Retina (tissue), 1 donor: ENCODE results near the gene SLC9B1.
"Not testable (repeated sequence)": the region's sequence is repeated elsewhere in the genome, so short reads cannot be mapped to it uniquely, and the experiment has no call there.

ENCODE experiments used
- DNase-seq: peaks from one replicate; pipeline ENCODE4 v3.0.0-alpha.2; 2016

SLC9B1 gene

GRCh38 chr4:103010804-103011203 lies 8.7 kb downstream of the SLC9B1 start:
- DNase-seq = no peak

- DNase-seq = peak; percentile 37
These were observed 10.4 kb downstream of the SLC9B1 start for GRCh38 chr4:103008875-103009729.

- DNase-seq = no peak
These were observed 17.0 kb downstream of the SLC9B1 start for GRCh38 chr4:103002551-103002950.

GRCh38 chr4:102994803-102995202 lies 24.7 kb downstream of the SLC9B1 start:
- DNase-seq = no peak

DNA sequence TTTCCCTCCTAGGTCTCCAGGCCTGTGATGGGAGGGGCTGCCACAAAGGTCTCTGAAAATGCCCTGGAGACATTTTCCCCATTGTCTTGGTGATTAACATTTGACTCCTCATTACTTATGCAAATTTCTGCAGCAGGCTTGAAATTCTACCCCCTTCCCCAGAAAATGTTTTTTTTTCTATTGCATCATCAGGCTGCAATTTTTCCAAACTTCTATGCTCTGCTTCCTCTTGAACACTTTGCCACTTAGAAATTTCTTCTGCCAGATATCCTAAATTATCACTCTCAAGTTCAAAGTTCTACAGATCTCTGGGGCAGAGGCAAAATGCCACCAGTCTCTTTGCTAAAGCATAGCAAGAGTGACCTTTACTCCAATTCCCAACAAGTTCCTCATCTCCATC lies 25.5 kb downstream of the SLC9B1 start:
- DNase-seq = not testable (repeated sequence)

- DNase-seq = no peak
These were observed 31.0 kb downstream of the SLC9B1 start for GRCh38 chr4:102988429-102989020.

DNA sequence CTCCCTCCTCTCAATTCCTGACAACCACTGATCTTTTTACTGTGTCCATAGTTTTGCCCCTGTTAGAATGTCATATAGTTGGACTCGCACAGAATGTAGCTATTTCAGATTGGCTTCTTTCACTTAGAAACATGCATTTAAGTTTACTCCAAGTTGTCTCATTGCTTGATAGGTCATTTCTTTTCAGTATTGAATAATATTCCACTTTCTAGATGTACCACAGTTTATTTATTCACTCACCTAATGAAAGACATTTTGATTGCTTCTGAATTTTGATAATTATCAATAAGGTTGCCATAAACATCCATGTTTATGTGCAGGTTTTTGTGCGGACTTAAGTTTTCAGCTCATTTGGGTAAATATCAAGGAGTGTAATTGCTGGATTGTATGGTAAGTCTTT lies 38.5 kb downstream of the SLC9B1 start:
- no peak for DNase-seq

DNA sequence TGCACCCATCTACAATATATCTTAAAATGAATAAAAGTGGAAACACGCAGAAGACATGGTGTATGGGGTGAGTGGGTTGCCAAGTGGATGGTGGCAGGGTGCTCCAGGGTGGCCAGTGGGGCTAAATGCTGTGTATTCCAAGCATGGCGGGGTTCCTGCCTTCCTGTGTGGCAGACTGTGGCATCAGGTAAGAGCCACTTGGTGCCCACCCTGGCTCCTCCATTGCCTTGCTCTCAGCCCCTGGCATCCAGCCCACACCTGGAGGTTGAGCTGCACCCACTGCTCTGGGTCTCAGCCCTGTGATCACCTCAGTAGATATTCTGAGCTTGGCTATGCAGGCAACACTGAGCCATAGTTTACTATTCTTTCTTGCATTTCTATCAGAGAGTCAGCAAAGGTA lies 57.7 kb downstream of the SLC9B1 start:
- not testable (repeated sequence) for DNase-seq

GRCh38 chr4:102959496-102959895 lies 60.0 kb downstream of the SLC9B1 start:
- DNase-seq = no peak

GRCh38 chr4:102945066-102945465 lies 74.4 kb downstream of the SLC9B1 start:
- DNase-seq = no peak

- not testable (repeated sequence) for DNase-seq
These were observed 81.4 kb downstream of the SLC9B1 start for GRCh38 chr4:102938063-102938462.

- DNase-seq = no peak
These were observed 83.8 kb downstream of the SLC9B1 start for GRCh38 chr4:102935716-102936115.

GRCh38 chr4:102919697-102920096 lies 99.8 kb downstream of the SLC9B1 start:
- DNase-seq = not testable (repeated sequence)

- DNase-seq = no peak
These were observed 100.6 kb downstream of the SLC9B1 start for GRCh38 chr4:102918859-102919258.

GRCh38 chr4:102901804-102902203 lies 117.7 kb downstream of the SLC9B1 start:
- no peak for DNase-seq

DNA sequence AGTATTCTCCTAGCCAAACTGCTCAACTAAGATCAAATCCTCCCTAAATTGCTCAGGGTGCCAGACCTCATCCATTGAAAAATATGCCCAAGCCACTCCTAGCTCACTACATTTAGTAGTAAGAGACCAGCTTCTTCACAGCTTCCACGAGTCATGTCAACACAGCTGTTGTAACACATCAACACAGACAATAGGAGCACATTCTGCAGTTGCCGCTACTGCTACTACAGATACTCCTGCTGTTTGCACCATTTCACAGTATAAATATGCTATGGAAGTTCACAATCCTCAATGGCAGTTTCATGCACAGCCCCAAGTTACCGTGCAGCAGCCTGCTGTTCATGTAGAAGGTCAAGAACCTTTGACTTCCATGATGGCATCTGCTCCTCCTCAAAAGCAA lies 121.9 kb downstream of the SLC9B1 start:
- not testable (repeated sequence) for DNase-seq

DNA sequence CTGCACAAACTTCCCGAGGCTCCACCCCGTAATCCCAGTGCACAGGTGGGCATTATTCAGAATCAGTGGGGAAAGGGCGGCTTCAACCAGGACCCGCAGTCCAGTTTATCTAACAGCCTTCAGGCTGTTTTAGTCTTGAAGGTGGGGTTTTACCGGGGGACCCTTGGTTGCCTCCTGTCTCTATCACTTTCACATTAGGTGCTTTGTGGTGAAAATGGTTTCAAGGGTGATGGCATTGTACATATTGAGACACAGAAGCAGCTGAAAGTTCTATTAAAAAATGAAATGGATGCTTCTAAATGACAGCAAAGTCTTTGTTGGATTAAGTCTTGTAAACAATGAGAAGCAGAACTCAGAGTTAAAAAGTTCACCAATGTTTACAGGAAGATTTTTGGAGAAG lies 123.0 kb downstream of the SLC9B1 start:
- not testable (repeated sequence) for DNase-seq

- not testable (repeated sequence) for DNase-seq
These were observed 129.6 kb downstream of the SLC9B1 start for GRCh38 chr4:102889866-102890265.

DNA sequence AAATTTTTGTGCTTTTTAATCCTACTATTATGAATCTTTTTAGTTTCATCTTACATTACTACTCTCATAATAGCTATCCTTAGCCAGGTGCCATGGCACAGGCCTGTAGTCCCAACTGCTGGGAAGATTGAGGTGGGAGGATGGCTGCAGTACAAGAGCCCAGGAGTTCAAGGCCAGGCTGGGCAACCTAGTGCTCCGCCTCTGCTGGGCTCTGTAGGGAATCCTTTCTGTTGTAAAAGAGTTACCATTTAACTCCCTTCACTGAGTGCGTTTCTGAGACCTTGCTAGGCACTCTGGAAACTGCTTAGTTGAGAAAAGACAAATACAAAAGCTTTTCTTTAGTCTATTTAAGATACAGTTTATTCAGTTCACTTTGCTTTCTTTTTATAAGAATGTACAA lies 130.9 kb downstream of the SLC9B1 start:
- not testable (repeated sequence) for DNase-seq

GRCh38 chr4:102883278-102883677 lies 136.2 kb downstream of the SLC9B1 start:
- DNase-seq = no peak

DNA sequence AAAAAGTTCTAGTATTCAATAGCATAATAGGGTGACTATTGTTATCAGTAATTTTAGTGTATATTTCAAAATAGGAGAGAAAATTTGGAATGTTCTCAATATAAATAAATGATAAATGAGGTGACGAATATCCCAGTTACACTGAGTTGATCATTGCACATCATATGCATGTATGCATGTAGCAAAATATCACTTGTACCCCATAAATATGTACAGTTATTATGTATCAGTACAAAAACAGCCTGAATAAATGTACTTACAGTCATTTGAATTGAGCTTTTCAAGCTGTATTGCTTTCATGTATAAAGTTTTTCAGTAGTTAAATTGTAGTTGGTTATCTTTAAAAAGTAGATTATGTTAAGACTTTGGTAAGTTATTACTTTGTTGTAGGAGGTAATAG lies 138.2 kb downstream of the SLC9B1 start:
- DNase-seq = no peak

DNA sequence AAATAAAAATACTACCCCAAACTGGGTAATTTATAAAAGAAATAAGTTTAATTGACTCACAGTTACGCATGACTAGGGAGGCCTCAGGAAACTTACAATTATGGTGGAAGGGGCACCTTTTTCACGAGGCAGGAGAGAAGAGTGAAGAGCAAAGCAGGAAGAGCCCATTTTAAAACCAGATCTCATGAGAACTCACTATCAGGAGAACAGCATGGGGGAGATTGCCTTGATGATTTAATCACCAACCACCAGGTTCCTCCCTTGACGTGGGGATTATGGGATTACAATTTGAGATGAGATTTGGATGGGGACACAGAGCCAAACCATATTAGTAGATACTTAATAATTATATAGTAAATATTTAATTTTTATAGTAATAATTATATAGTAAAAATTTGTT lies 140.6 kb downstream of the SLC9B1 start:
- DNase-seq = no peak

DNA sequence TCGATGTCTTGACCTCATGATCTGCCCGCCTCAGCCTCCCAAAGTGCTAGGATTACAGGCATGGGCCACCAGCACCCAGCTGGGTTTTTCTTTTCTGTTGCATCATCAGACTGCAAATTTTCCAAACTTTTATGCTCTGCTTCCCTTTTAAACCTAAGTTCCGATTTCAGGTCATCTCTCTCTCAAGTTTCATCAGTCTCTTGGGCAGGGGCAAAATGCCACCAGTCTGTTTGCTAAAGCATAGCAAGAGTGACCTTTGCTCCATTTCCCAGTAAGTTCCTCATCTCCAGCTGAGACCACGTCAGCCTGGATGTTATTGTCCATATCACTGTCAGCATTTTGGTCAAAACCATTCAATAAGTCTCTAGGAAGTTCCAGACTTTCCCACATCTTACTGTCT lies 141.2 kb downstream of the SLC9B1 start:
- DNase-seq = not testable (repeated sequence)

DNA sequence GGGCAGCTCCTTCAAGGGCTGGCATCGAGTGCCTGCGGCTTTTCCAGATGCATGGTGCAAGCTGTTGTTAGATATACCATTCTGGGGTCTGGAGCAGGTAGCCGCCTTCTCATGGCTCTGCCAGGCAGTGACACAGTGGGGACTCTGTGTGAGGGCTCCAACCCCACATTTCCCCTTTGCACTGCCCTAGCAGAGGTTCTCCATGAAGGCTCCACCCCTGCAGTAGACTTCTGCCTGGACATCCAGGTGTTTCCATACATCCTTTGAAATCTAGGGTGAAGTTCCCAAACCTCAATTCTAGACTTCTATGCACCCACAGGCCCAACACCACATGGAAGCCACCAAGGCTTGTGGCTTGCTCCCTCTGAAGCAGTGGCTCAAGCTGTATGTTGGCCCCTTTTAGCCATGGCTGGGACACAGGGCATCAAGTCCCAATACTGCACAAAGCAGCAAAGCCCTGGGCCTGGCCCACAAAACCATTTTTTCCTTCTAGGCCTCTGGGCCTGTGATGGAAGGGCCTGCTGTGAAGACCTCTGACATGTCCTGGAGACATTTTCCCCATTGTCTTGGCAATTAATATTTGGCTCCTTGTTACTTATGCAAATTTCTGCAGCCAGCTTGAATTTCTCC lies 141.9 kb downstream of the SLC9B1 start:
- not testable (repeated sequence) for DNase-seq
